Trophoblast cell (in vitro differentiated cells and primary cell): ENCODE data around the gene PADI2.

ENCODE experiments used
- DNase-seq, 2 donors: peaks; one replicate each; pipeline ENCODE4 v3.0.0-alpha.2; 2016
- H2AFZ ChIP-seq: 2 replicates; pipeline ENCODE4 v1.6.1; 2013; ENCODE audit warnings: low read length, moderate library complexity, mild to moderate bottlenecking; ENCODE audit not compliant: insufficient read depth, poor library complexity
- H2AK5ac ChIP-seq: 2 replicates; pipeline ENCODE4 v1.6.1; 2013; ENCODE audit warnings: mild to moderate bottlenecking, low read length
- H2BK120ac ChIP-seq: 2 replicates; pipeline ENCODE4 v1.6.1; 2013; ENCODE audit warnings: low read length, mild to moderate bottlenecking, moderate library complexity; ENCODE audit not compliant: insufficient read depth, poor library complexity
- H2BK12ac ChIP-seq: 2 replicates; pipeline ENCODE4 v1.6.1; 2013; ENCODE audit warnings: mild to moderate bottlenecking, low read length, moderate library complexity
- H2BK5ac ChIP-seq: 2 replicates; pipeline ENCODE4 v1.6.1; 2013; ENCODE audit warnings: low read length, low read depth, moderate library complexity, mild to moderate bottlenecking; ENCODE audit not compliant: poor library complexity
- H3K14ac ChIP-seq: 2 replicates; pipeline ENCODE4 v1.6.1; 2013; ENCODE audit warnings: mild to moderate bottlenecking, low read length
- H3K18ac ChIP-seq: 2 replicates; pipeline ENCODE4 v1.6.1; 2013; ENCODE audit warnings: mild to moderate bottlenecking, low read length
- H3K23ac ChIP-seq: 2 replicates; pipeline ENCODE4 v1.6.1; 2013; ENCODE audit warnings: low read length
- H3K27ac ChIP-seq: 2 replicates; pipeline ENCODE4 v1.5.1; 2013; ENCODE audit warnings: low read depth, mild to moderate bottlenecking, inconsistent platforms, low read length, moderate library complexity
- H3K27me3 ChIP-seq: 2 replicates; pipeline ENCODE4 v1.6.1; 2013; ENCODE audit warnings: inconsistent platforms, mild to moderate bottlenecking, low read length, moderate library complexity; ENCODE audit not compliant: insufficient read depth
- H3K36me3 ChIP-seq, 2 experiments: 1 replicate in 1 of 2; 2 replicates in 1 of 2; pipeline ENCODE4 v1.6.1; 2013; ENCODE audit warnings: low read length in 2 of 2, mild to moderate bottlenecking in 2 of 2, moderate library complexity in 1 of 2; ENCODE audit not compliant: insufficient read depth in 2 of 2, control insufficient read depth in 1 of 2
- H3K4ac ChIP-seq: 2 replicates; pipeline ENCODE4 v1.6.1; 2013; ENCODE audit warnings: low read depth, mild to moderate bottlenecking, low read length, moderate library complexity
- H3K4me1 ChIP-seq, 2 experiments: 1 replicate in 1 of 2; 2 replicates in 1 of 2; pipeline ENCODE4 v1.6.1; 2013; ENCODE audit warnings: low read length in 2 of 2, mild to moderate bottlenecking in 2 of 2, moderate library complexity in 1 of 2; ENCODE audit not compliant: insufficient read depth in 2 of 2, control insufficient read depth in 1 of 2
- H3K4me2 ChIP-seq: 2 replicates; pipeline ENCODE4 v1.6.1; 2013; ENCODE audit warnings: inconsistent platforms, mild to moderate bottlenecking, low read length, moderate library complexity
- H3K4me3 ChIP-seq: 2 replicates; pipeline ENCODE4 v1.5.1; 2013; ENCODE audit warnings: mild to moderate bottlenecking, low read depth, low read length, inconsistent platforms
- H3K79me1 ChIP-seq: one replicate; pipeline ENCODE4 v1.6.1; 2013; ENCODE audit warnings: low read length
- H3K79me2 ChIP-seq: 2 replicates; pipeline ENCODE4 v1.6.1; 2013; ENCODE audit warnings: low read length, mild to moderate bottlenecking; ENCODE audit not compliant: control insufficient read depth, insufficient read depth, poor library complexity
- H3K9ac ChIP-seq: 2 replicates; pipeline ENCODE4 v1.6.1; 2013; ENCODE audit warnings: mild to moderate bottlenecking, low read length
- H3K9me3 ChIP-seq: 2 replicates; pipeline ENCODE4 v1.6.1; 2013; ENCODE audit warnings: low read depth, mild to moderate bottlenecking, control low read depth, inconsistent platforms, low read length; ENCODE audit not compliant: insufficient read depth
- H4K12ac ChIP-seq: 2 replicates; pipeline ENCODE4 v1.6.1; 2013; ENCODE audit warnings: low read depth, mild to moderate bottlenecking, low read length, moderate library complexity
- H4K8ac ChIP-seq: 2 replicates; pipeline ENCODE4 v1.6.1; 2013; ENCODE audit warnings: low read depth, mild to moderate bottlenecking, low read length, moderate library complexity
- H4K91ac ChIP-seq: one replicate; pipeline ENCODE4 v1.6.1; 2013; ENCODE audit warnings: low read depth, mild to moderate bottlenecking, low read length, moderate library complexity
- WGBS: extraction: QIAGEN DNeasy Blood & Tissue Kit; methylation state at CpG from one replicate; pipeline ENCODE4 v1.1.7; 2013; ENCODE audit warnings: missing lambda C conversion rate; ENCODE audit not compliant: insufficient read length, insufficient coverage; ENCODE audit errors: extremely low coverage; 5-methylcytosine and 5-hydroxymethylcytosine counted together

PADI2 gene

GRCh38 chr1:17024721-17025120 lies 94.5 kb downstream of the PADI2 start:
- H3K4me3 ChIP-seq, result no peak overlapping the region
- WGBS, result no CpG with 5 or more reads among the region's 1 CpG
- H2AK5ac ChIP-seq, result no peak overlapping the region

GRCh38 chr1:17023573-17023972 lies 95.7 kb downstream of the PADI2 start:
- no peak overlapping the region for H3K14ac ChIP-seq
- H3K79me1 ChIP-seq, result peaks cover 2% of the 10 kb centered on the region
- no peak overlapping the region for H3K23ac ChIP-seq
- H2BK12ac ChIP-seq, result no peak overlapping the region
- peak overlapping the region; percentile 35 for H3K27ac ChIP-seq
- WGBS, result no CpG with 5 or more reads among the region's 3 CpGs
- H3K9me3 ChIP-seq, result peaks cover 3% of the 10 kb centered on the region
- DNase-seq, result no peak
- peaks cover 9 to 19% of the 10 kb centered on the region in 2 experiments for H3K4me1 ChIP-seq
- H3K4me2 ChIP-seq, result no peak overlapping the region
- no peak overlapping the region for H4K91ac ChIP-seq
- no peak overlapping the region for H3K9ac ChIP-seq
- no peak overlapping the region for H4K8ac ChIP-seq
- H2AK5ac ChIP-seq, result no peak overlapping the region
- peaks cover 38 to 68% of the 10 kb centered on the region in 2 experiments for H3K36me3 ChIP-seq
- no peak overlapping the region for H2BK5ac ChIP-seq
- H3K4me3 ChIP-seq, result no peak overlapping the region
- no peak overlapping the region for H2AFZ ChIP-seq
- no peak overlapping the region for H2BK120ac ChIP-seq
- no peaks in the 10 kb centered on the region for H3K79me2 ChIP-seq
- no peaks in the 10 kb centered on the region for H3K27me3 ChIP-seq
- H3K4ac ChIP-seq, result no peak overlapping the region
- H3K18ac ChIP-seq, result no peak overlapping the region
- H4K12ac ChIP-seq, result no peak overlapping the region

More at GRCh38 chr1:17024721-17025120, 94.5 kb downstream of the PADI2 start:
- no peak overlapping the region for H4K8ac ChIP-seq
- no peaks in the 10 kb centered on the region for H3K27me3 ChIP-seq
- no peak overlapping the region for H2BK5ac ChIP-seq
- H3K79me2 ChIP-seq, result no peaks in the 10 kb centered on the region
- peaks cover 40 to 74% of the 10 kb centered on the region in 2 experiments for H3K36me3 ChIP-seq
- no peak overlapping the region for H2BK12ac ChIP-seq
- no peak overlapping the region for H3K9ac ChIP-seq
- H3K4me1 ChIP-seq, result peaks cover 9 to 19% of the 10 kb centered on the region in 2 experiments
- peaks cover 2% of the 10 kb centered on the region for H3K79me1 ChIP-seq
- H3K4ac ChIP-seq, result no peak overlapping the region
- no peak overlapping the region for H3K18ac ChIP-seq
- H2BK120ac ChIP-seq, result no peak overlapping the region
- DNase-seq, result no peak
- no peak overlapping the region for H3K4me2 ChIP-seq
- no peak overlapping the region for H3K14ac ChIP-seq
- peaks cover 3% of the 10 kb centered on the region for H3K9me3 ChIP-seq
- H2AFZ ChIP-seq, result no peak overlapping the region
- H4K12ac ChIP-seq, result no peak overlapping the region
- H4K91ac ChIP-seq, result no peak overlapping the region
- H3K23ac ChIP-seq, result no peak overlapping the region
- H3K27ac ChIP-seq, result no peak overlapping the region

- H2BK120ac ChIP-seq, result no peak overlapping the region
- no peak overlapping the region for H3K4ac ChIP-seq
Observed at GRCh38 chr1:17023102-17023501, 96.1 kb downstream of the PADI2 start.

GRCh38 chr1:17021896-17022295 lies 97.4 kb downstream of the PADI2 start:
- DNase-seq, result no peak

More at GRCh38 chr1:17023102-17023501, 96.1 kb downstream of the PADI2 start:
- Histone ChIP-seq H3K4me2 (no peak overlapping the region), H2BK5ac (no peak overlapping the region), H4K91ac (no peak overlapping the region), H3K79me2 (no peaks in the 10 kb centered on the region), H3K18ac (no peak overlapping the region), H2AK5ac (no peak overlapping the region), H3K79me1 (peaks cover 2% of the 10 kb centered on the region), H4K12ac (no peak overlapping the region), H2BK12ac (no peak overlapping the region), H3K9me3 (peaks cover 3% of the 10 kb centered on the region), H3K27ac (peak overlapping the region; percentile 35), H3K4me3 (no peak overlapping the region), H3K14ac (no peak overlapping the region), H3K4me1 (peaks cover 9 to 19% of the 10 kb centered on the region in 2 experiments), H3K23ac (no peak overlapping the region), H4K8ac (no peak overlapping the region), H3K36me3 (peaks cover 41 to 69% of the 10 kb centered on the region in 2 experiments), H2AFZ (no peak overlapping the region), H3K9ac (no peak overlapping the region), H3K27me3 (no peaks in the 10 kb centered on the region)
- no CpG with 5 or more reads among the region's 4 CpGs for WGBS
- no peak for DNase-seq

More at GRCh38 chr1:17021896-17022295, 97.4 kb downstream of the PADI2 start:
- H2BK5ac ChIP-seq, result no peak overlapping the region
- H4K91ac ChIP-seq, result no peak overlapping the region
- no peak overlapping the region for H3K4me3 ChIP-seq
- no peak overlapping the region for H2BK12ac ChIP-seq
- no peak overlapping the region for H2AK5ac ChIP-seq
- peaks cover 3% of the 10 kb centered on the region for H3K79me1 ChIP-seq
- no peaks in the 10 kb centered on the region for H3K27me3 ChIP-seq
- H2BK120ac ChIP-seq, result no peak overlapping the region
- peak overlapping the region; percentile 70 for H4K12ac ChIP-seq
- H3K4me1 ChIP-seq, result peaks cover 9 to 19% of the 10 kb centered on the region in 2 experiments
- H3K14ac ChIP-seq, result no peak overlapping the region
- no CpG with 5 or more reads among the region's 10 CpGs for WGBS
- no peak overlapping the region for H4K8ac ChIP-seq
- H2AFZ ChIP-seq, result no peak overlapping the region
- H3K79me2 ChIP-seq, result no peaks in the 10 kb centered on the region
- H3K23ac ChIP-seq, result no peak overlapping the region
- peaks cover 41 to 60% of the 10 kb centered on the region in 2 experiments for H3K36me3 ChIP-seq
- H3K18ac ChIP-seq, result no peak overlapping the region
- no peak overlapping the region for H3K9ac ChIP-seq
- no peak overlapping the region for H3K4me2 ChIP-seq
- peaks cover 3% of the 10 kb centered on the region for H3K9me3 ChIP-seq
- H3K27ac ChIP-seq, result peak overlapping the region; percentile 1
- H3K4ac ChIP-seq, result no peak overlapping the region
